ENCODE results near the gene FGD4.

Gene FGD4

GRCh38 chr12:32413412-32413811 is 14.1 kb downstream of the FGD4 start:
- no peak for DNase-seq

- DNase-seq = no peak
Observed at GRCh38 chr12:32418221-32418620, 18.9 kb downstream of the FGD4 start.

DNA sequence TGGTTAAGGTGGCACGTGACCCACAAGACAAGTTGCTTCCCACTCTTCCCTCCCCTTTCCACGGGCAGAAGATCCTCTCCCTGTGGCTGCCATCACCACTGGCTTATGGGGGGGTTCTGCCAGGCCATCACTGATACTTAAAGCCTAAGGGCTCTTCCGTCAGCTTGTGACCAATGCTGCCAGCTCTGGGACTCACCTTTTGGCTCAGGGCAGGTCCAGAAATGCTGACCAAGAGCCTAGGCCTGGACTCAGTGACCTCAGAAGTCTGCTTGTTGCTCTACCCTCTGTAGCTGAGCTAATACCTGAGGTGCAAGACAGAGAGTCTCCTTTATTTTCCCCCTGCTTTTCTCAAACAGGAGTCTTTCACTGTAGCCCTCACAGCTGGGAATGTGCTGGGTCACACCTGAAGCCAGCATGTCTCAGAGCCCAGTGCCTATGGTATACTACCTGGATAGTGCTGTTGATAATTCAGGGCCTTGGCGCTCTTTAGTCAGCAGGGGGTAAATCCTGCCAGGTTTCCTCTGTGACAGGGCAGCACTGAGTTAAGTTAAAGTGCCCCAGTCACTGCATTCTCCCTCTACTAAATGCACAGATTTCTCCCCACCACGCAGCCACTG is 19.7 kb downstream of the FGD4 start:
- no peak for DNase-seq

DNA sequence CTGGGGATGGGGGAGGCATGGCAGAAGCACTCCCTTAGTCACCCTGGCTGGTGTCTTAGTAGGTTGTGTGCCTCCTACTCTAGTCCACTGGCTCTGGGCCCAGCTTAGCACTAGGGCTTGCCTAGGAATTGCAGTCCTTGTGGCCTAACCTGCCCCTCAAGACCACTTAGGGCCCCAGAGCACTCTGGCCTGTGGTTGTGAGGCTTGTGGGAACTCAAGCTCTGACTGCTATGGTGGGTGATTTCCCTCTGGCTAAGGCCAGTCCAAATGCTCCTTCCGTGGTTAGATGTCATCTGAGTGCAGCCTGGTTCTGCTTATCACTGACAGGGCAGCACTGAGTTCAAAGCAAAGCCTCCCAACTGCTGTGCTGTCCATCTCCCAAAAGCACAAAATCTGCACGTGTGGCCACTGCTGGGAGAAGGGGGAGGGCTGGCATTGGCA is 20.2 kb downstream of the FGD4 start:
- DNase-seq = no peak

DNA sequence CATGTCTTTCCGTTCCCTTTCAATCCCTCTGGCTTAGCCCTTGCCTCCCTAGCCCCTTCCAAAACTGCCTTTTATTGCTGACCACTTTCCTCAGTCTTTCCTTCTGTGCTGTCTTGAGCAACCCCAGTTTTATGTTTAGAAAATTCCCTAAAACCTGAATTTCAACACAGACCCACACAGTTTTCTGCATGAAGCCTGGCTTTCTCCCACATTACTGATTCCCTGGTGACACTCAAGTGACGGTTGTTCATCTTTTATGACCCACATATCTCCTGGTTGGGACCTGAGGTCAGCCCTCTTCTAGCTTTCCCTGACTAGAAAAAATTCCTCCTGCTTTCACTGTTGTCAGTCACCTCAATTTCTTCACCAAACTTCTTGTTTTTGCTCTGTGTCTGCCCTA is 21.0 kb downstream of the FGD4 start:
- no peak for DNase-seq

- no peak for DNase-seq
Observed at GRCh38 chr12:32423559-32423958, 24.2 kb downstream of the FGD4 start.

DNA sequence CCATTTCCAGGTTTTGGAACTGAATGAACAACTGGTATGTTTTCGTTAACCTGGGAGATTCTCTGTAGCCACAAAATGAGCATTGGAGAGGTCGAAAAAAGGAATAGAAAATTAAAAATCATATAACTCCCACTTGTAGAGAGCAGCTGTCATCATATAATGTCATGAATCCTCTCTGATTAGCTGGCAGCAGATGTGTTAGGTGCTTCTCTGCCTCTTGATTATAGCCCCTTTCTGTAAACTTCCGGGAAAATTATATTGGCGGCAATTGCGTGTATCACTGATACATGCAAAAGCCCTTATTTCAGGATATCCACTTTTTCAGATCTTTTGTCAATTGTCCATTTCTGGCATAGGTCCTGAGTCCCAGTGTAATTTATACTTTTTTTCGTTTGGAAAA is 31.7 kb downstream of the FGD4 start:
- DNase-seq = no peak

DNA sequence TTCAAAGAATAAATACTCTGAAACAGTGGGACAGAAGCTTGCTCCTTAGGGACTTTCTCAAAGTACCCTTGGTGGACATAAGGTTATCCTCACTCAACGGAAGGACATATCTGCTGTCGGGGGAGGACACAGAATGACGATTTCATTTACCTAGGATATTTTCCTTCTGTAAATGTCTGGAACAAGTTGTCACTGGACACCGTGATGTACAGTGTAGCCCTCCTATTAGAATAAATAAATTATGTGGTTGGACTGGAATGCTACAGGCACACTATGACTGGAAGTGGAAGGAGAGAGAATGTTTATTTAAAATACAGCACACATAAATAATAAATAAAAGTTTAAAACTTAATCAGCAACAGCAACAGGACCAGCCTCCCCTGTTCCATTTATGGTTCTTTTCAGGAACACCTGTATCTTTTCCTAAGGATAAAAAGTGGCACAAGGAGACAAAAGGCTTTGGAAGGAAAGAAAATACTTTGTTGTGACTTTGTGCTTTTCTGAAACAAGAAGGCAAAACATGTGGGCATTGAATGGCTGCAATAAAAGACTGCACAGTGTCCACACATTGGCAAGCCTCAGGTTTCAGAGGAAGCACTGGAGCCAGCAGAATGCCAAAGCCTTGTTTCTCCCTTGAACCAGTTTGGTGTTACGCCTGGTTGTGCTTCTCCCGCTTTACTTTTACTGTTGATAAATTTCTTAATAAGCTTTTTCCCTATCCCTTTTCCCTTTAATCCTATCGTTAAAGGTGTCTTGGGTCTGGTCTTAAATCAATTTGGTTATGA is 36.8 kb downstream of the FGD4 start:
- no peak for DNase-seq

GRCh38 chr12:32437095-32437515 is 37.7 kb downstream of the FGD4 start:
- DNase-seq = no peak

GRCh38 chr12:32440120-32440865 is 40.9 kb downstream of the FGD4 start:
- no peak for DNase-seq

DNA sequence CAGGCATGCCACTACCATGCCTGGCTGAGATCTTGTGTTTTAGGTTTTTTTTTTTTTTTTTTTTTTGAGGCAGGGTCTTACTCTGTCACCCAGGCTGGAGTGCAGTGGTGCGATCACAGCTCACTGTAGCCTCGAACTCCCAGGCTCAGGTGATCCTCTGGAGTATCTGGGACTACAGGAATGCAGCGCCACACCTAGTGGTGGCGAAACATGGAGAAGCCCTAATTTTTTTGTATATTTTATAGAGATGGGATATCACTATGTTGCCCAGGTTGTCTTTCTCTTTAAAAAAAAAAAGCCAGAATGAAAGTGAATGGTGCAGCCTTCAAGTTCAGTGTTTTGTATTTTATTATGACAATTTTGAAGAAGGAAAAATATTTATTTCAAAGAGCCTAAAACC is 44.1 kb downstream of the FGD4 start:
- DNase-seq = no peak

DNA sequence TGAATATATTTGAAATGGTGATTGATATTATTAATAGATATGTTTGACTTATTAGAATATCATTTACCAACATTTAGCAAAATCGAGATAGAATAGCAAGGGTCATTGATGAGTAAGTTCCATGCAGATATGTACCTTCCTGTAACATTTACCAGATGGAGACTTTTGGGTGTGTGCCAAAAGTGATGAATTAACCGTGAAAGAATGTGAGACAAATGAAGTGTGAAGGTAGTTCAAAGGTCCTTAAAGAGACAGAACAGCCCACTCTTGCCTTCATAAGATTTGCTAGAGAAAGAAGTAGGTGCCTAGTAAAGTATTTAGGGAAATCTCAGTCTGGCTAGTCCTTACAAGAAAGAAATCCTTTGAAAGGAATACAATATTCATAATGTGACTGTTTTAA is 45.5 kb downstream of the FGD4 start:
- DNase-seq = no peak

- no peak for DNase-seq
Observed at GRCh38 chr12:32445356-32445755, 46.0 kb downstream of the FGD4 start.

GRCh38 chr12:32446316-32447119 is 47.2 kb downstream of the FGD4 start:
- no peak for DNase-seq

DNA sequence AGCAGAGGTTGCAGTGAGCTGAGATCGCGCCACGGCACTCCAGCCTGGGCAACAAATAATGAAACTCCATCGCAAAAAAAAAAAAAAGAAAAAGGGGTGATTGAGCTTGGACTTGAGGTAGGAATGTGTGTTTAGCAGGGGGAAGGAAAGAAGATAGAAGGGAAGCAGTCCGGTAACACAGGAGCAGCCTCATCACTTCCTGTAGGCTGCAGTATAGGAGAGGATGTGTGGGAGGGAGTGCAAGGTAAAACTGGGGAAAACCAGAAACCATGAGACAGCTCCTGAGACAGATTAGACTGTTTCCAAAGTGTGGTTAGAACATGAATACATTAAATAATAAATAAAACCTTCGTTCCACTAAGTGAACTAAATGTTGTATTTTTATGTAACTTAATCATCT is 49.2 kb downstream of the FGD4 start:
- DNase-seq = no peak

DNA sequence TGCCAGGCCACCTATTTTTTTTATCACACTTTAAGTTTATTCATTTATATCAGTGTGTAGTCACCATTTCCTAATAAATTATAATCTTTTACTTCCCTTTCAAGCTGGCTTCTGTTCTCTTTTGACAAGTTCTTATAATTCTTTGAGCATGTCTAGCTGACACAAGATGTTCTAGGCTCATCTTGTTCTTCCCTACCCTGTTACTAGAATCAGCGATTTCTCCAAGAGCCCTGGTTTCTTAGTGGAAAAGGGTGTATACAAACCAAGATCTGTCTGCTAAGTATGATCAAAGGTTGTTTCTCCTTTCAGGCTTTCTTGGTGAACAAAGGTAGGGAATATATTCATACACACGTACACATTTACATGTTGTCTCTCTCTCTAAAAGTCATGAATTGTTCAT is 51.0 kb downstream of the FGD4 start:
- DNase-seq = no peak

DNA sequence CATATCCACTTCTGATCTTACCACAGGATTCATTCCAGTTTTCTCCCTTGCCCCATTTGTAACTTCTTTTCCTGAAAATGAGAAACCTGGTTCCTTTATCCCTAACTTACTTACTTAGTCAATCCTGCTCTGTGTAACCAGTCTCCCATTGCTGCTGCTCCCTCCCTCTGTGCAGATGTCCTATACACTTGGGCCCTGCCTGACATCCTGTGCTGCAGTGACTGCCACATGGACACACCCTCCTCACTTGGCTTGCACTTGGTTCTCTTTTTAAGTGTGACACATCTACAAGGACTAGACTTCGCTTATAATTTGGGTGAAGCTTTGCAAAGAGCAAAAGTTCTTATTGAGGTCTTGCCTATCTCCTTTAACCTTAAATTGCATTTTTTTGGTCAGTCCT is 51.4 kb downstream of the FGD4 start:
- no peak for DNase-seq

- DNase-seq = no peak
Observed at GRCh38 chr12:32451816-32452215, 52.5 kb downstream of the FGD4 start.

- no peak for DNase-seq
Observed at GRCh38 chr12:32454075-32454474, 54.7 kb downstream of the FGD4 start.

DNA sequence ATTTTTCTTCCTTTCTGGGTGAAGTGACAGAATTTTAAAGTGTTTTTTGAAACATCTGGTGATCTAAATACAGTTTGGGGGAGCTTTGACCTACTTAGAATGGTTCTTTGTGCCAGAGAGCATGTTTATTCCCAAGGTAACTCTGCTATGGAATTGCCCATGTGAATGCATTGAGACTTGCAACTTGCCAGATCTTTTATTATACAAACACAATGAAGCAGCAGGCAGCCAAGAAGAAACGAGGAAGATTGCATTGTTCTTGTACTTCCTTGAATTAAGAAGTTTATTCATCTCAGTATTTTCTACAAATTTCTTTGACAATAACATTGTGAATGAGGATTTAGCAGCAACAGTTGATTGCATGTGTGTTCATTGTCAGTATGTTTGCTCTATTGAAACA is 55.5 kb downstream of the FGD4 start:
- DNase-seq = no peak

GRCh38 chr12:32455607-32456071 is 56.3 kb downstream of the FGD4 start:
- no peak for DNase-seq

- no peak for DNase-seq
Observed at GRCh38 chr12:32457251-32458025, 58.1 kb downstream of the FGD4 start.
